GM10847 (cell line): Measurements from ENCODE around the gene STX8.

Source experiments
- POLR2A ChIP-seq: IDR thresholded peaks from 2 replicates; pipeline ENCODE4 v1.6.1; 2011; ENCODE audit not compliant: insufficient read length; ENCODE audit errors: extremely low read depth

The STX8 gene

DNA sequence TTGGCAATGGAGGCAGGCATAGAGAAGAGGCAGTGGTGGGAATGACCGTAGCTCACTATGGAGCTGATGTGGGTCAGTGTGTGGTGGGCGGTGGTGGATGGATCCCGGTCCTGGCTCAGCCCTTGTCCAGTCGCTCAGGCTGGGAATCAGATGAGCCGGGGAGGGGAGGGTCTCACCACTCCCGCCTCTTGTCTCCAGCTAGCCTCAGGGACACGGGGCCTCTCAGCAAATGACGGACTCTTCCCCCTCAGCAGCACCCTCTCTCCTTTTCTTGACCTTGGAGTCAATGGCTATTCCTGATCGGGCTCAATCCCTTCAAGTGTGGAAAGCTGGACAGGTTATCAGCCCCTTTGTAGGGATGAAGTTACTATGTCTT, 345.8 kb downstream of the STX8 start:
- TF ChIP-seq POLR2A, result no peak

DNA sequence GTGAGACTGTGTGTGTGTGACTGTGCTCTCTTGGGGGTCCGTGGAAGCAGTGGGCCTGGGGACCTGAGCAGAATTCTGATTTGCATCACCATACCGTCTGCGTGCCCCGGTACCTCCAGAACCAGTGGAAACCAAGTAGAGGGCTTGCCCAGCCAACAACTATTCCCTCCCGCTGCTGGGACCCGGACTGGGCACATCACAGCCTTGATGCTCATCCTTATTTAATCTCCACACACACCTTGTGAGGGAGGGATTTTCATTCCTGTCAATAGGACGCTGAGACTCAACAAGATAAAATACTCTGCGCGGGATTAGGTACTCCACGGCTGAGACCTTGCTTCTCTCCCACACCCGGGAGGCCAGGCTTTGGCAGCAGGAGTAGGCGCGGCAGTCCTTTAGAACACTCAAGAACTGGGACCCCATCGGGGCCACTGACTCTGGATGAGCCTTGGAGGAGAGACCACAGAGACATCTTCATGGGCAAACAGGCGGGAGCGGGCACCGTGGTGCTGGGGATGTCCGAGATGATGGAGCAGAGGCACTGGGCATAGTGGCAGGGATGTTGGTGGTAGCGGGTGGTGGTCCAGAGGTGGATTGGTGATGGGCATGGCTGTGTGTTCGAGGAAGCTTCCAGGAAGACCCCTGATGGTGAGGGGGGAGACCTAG, 346.3 kb downstream of the STX8 start:
- TF ChIP-seq POLR2A, result no peak

DNA sequence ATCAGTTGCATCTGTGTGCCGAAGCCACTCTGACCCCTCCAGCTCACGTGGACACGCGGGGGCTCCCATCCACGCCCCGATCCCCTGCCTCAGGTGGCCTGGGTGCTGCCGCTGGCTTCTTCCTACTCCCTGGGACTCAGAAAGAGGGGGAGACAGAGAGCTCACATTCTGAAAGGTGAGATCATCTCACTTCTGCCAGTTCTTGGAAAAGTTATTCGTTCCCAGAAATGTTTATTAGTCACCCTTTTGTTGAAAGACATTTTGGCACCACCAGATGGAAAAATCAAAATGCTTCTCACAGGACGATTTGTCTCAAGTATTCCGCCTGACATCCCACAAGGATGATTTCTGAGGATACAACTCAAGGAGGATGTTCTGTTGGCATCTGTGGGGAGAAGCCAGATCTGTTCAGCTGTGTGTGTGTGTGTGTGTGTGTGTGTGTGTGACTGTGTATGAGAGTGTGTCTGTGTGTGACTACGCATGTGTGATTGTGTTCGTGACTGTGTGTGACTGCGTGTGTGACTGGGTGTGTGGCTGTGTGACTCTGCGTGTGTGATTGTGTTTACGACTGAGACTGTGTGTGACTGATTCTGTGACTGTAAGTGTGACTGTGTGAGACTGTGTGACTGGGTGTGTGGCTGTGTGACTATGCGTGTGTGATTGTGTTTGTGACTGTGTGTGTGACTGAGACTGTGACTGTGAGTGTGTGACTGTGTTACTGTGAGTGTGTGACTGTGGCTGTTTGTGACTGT, 347.0 kb downstream of the STX8 start:
- TF ChIP-seq POLR2A, result no peak

DNA sequence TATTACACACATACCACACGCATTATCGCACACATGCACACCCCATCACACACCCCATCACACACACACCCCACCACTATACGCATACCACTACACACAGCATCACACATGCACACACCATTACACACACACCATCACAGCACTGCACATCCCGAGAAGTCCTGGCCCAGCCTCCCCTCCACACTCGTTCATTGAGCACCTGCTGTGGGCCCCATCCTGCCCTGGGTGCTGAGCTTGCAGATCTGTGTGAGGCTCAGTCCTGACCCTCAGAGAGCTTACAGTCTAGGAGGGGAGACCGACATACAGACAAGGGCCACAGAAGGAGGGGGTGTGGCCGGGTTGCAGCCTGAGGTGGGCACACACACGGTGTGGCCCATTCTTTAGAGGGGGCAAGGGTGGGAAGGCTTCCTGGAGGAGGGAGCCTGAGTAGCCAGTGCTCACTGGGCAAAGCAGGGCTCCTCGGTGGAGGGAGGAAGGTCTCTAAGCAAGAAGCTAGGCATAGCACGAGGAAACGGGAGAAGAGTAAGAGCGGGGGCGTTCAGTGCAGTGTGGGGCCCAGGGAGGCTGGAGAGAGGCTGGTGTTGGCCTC, 347.7 kb downstream of the STX8 start:
- TF ChIP-seq POLR2A, result no peak

DNA sequence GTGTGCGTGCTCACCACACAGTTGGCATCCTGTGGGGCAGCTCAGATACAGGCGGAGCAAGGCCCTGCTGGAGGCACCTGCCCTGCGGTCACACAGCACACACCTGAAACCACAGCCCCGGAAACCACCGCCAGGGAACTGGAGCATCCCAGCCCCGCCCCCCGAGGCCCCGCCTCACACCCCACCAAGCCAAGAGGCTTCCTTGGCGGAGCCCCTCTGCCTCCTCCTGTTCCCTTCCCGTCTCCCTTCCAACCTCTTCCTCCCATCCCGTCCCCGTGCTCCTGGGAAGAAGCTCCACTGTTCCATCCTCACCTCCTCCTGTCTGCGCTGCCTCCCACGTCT, 348.9 kb downstream of the STX8 start:
- TF ChIP-seq POLR2A, result no peak

DNA sequence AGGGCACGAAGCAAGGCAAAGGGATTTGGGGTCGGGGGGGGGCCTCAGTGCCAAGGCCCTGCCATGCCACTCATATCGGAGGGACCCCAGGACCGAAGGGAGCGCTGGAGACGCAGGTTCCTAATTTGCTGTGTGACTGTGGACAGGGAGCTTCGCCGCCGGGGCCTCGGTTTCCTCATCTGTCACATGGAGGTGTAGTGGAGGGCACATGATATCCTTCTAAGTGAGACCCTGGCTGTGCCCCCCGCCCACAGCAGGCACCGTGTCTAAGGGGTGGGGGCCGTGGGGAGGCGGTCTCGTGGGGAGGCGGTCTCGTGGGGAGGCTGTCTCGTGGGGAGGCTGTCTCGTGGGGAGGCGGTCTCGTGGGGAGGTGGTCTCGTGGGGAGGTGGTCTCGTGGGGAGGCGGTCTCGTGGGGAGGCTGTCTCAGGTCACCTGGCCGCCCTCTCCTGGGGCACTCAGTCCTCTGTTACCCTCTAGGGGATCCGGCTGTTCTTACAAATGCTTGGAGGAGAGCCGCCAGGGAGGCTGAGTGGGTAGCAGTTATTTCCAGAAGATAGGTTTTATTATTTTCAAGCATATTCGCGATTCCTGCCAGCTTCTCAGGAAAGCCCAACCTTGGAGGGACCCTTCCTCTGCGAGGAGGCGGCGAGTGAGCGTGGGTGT, 349.4 kb downstream of the STX8 start:
- TF ChIP-seq POLR2A, result no peak

DNA sequence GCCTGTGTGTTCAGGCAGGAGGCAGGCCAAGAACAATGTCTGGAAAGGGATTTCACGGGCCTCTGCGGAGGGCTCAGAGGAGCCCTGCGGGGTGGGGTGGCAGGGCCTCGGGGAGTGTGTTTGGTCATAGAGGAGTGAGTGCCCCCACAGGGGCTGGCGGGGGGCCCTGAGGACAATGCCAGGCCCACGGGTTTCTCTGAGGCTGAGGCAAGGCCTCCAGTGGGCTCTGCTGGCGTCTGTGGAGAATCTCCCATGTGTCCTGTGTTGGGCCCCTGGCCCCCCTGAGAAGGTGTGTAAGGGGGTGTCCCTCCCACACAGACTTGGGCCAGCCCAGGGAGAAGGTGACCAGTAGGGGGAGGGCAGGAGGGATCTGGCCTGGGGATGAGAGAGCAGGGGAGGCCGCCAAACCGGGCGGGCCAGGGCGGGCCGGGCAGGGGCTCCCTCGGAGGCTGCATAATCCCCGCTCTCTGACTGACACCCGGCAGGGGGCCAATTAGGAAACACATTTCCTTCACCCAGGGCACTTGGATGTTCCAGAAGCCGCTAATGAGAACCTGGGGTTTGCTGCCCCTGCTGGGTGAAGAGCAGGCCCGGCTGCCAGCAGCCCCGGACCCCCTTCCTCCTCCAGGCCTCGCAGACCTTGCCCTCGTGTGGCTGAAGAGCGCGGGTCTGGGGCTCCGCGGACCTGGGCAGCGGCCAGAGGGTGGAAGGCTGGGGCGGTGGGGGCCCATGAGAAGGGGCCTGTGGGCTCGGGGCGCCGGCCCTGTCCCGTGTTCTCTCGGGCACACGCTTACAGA, 350.1 kb downstream of the STX8 start:
- no peak for TF ChIP-seq POLR2A

DNA sequence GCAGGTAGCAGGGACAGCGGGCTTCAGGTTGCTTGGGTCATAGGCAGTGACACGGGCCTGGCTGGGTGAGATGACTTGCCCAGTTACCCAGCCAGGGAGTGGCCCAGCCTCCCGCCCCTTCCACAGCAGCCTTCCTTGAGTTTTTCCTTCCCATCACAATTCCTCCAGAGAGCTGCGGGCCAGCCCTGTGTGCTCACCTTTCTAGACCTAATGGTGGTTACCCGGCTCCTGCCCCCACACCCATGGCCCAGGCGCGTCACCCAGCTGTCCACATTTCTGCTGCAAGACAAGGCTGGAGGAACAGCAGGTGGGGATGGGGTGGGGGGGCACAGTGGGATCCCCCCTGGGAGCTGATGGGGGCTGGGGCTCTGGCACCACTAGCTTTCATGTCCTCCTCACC, 351.1 kb downstream of the STX8 start:
- TF ChIP-seq POLR2A, result no peak

DNA sequence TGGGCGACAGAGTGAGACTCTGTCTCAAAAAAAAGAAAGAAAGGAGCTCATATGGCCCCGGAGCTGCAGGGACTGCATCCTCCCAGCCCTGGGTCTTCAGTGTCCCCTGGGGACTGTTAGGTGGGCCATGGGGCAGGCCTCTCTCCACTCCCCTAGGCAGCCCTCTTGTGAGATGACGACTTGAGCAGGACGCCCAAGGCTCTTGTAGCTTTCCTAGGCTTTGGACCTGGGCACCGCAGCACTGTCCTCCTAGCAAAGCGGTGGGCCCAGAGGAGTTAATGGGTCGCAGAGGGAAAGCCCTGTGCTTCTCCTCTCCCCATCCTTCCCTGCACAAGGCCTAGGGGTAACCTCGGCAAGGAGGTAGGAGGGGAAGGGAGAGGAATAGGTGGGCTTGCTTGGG, 352.1 kb downstream of the STX8 start:
- no peak for TF ChIP-seq POLR2A

DNA sequence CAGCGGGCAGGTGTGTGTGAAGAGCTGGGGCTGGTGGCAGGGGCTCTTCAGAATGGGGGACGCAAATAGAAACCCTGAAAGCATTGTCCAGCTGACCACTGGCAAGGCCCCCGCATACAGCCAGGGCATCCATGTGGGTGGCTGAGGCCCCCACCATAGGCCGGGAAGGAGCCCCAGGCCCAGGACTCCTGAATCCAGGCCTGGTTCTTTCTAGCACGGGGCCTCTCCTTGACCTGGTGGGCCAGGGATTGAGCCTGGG, 353.8 kb downstream of the STX8 start:
- TF ChIP-seq POLR2A, result no peak

DNA sequence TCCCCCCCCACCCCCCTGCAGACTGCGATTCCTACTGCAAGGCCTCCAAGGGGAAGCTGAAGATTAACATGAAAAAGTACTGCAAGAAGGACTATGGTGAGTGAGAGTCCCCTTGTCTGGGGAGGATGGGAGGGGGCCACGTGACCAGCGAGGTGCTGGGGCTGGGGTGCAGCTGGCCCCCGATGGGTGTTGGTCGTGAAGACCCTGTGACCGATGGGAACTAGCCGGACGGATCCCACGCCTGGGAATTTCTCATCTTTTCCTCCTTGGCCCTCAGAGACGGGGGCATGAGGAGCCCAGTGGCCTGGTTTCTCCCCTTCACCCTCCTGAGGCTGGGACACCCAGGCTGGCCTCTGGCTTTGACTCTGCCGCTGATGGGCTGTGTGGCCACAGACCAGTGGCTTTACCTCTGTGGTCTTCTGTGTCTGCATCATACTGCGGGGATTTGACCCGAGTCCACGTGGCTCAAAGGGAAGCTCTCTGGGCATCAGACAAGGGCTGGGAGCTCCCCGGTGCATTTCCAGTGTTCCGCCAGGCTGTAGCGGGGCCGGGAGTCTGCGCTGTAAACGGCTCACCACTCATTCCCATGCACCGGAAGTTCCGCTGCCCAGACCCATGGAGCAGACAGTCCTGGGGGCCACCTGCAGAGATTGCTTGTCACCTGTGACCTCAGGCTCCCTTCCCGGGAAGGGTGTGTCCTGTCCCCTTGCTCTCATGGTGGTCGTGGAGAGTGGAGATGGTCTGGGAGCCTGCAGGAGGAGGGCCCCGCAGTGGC, 354.3 kb downstream of the STX8 start:
- TF ChIP-seq POLR2A, result no peak

DNA sequence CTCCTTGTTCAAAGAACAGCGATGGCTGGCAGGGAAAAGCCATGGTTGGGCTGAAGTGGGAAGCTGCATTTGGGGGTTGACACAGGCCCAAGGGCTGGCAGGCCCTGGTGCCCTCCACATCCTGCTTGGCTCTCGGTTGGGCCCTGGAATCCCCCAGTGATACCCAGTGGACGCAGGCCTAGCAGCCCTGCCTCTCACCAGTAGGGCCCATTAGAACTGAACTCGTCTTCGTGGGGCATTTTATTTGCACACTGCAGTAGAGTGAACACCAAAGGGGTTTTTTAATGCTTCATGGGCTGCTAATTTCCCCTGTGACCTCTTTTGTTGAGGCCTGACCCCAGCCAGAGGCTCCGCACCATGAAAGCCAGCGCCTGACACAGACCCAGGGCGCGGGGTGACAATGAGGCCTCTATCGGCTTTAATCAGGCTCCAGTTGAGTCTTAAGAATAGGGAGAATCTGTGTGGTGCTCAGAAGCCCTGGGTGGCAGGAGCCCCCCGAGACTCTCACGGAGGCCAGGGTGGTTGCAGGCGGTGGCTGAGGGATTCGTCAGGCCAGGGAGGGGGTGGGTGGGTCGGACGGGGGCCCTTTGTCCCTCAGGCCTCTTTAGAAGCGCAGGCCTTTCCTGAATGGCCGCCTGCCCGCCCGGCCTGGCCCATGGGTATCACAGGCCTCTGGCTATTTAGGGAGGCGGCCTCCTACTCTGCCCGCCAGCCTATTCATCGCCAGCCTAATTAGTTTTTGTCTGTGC, 355.0 kb downstream of the STX8 start:
- TF ChIP-seq POLR2A, result no peak

DNA sequence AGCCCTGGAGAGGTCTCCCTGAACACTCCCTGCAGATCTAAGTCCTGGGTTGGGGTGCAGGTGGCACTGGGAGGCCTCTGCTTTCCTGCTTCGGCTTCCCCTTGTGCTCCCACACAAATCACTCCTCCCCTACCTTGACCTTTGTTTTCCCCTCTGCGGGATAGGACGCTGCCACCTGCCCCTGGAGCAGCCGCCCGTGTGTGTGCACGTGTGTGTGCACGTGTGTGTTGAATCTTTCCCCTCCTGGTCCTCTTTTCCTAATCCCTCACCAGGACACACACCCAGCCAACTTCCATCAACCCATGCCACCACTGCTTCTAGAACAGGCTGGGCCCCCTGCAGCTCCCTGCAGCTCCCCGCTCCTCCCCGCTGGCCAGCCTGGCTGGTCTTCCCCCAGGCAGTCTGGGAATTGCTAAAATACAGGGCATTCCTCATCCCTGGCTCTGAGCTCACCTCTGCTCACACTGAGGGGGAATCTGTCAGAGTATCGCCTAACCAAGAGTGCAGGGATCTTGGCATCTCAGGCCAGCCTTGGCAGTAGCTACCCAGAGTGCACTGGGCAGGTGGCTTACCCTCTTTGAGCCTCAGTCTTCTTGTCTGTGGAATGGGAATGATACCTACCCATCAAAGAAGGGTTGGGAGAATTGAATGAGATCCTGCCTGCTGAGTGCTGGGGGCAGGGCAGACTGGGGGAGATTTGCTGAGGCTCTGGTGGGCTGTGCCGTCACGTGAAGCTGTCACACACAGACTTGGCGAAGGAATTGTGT, 355.8 kb downstream of the STX8 start:
- TF ChIP-seq POLR2A, result no peak

DNA sequence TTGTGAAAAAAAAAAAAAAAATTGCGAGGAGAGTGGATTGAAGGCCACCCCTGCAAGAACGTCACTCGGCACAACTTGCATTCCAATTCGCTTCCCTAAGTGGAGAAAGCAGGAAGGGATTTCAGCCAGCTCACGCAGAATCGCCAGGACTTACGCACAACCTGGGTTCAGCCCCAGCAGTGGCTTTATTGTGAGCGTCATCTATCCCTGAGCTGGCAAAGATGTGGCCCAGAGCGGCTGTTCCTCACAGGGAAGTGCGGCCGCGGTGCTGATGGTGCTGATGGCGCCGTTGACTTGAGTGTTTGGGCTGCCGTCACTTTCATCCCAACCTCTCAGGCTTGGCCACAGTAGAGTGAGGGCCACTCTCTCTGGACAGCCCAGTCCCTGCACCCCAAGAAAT, 356.7 kb downstream of the STX8 start:
- no peak for TF ChIP-seq POLR2A

DNA sequence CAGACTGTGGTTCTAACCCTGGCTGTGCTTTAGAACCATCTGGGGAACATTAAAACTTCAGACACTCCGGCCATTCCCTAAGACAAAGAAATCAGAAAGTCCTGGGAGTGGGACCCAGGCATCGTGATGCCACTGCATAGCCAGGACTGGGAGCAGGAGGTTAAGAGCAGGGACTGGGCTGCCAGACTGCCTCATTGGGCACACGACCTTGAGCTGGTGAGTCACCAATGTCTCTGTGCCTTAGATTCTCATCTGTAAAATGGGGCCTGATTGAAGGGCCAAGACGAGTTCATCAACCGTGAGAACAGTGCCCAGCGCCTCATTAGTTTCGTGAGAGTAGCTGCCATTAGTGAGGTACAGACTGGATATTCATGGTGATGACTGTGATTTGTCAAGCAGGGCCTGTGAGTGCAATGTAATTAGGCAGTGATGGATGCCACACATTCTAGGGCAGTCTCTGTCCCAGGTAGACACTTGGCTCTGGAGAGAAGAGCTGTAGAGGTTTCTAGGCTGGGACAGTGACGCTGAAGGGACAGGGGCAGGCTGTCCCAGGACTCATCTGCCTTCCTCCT, 357.5 kb downstream of the STX8 start:
- no peak for TF ChIP-seq POLR2A
